ENCODE results near the gene ZNRF4.
"Not testable (repeated sequence)": the region's sequence is repeated elsewhere in the genome, so short reads cannot be mapped to it uniquely, and the experiment has no call there.

The ZNRF4 gene

GRCh38 chr19:5478241-5478924 is 23.2 kb downstream of the ZNRF4 start:
- DNase-seq, result no peak

DNA sequence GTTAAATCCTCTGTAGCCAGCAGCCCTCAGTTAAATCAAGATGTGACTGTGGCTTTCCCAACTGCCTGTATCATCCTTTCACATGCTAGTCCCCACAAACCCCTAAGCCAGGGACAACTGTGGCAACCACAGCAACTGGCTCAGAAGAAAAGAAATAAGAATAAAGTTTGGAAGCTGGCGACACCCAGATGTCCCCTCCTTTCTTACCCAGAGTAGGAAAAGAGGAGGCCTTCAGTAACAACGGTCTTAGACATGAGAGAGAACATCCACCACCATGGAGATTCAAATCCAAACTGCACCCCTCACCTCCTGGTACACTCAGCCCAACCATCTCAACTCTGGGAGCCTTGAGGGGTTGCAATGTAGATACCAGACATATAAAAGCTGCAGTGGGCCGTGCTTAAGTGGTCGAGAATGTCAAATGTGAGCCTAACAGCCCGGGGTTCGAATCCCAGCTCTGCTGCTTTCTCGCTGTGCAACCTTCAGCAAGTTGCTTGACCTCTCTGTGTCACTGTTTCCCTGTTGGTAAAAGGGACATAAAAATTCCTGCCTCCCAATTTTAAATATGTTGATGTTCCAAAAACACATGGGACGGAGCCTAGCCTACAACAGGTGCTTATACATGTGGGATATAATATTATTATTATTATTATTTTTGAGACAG is 23.8 kb downstream of the ZNRF4 start:
- no peak for DNase-seq

GRCh38 chr19:5479958-5480357 is 24.7 kb downstream of the ZNRF4 start:
- no peak for DNase-seq

DNA sequence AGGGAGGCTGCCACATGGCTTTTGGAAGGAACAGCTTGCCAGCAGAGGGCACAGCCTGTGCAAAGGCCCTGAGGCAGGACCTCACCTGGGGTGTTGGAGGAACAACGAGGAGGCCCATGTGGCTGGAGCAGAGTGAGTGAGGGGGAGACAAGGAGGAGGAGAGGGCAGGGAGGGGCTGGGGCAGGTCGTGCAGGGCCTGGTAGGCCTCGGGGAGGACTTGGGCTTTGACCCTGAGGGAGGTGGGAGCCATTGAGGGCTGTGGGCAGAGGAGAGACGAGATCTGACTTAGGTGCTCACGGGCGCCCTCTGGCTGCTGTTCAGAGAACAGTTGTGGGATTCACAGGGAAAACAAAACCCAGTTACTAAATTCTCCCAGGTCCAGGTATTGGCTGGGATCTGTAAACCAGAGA is 25.2 kb downstream of the ZNRF4 start:
- DNase-seq, result peak; percentile 21

GRCh38 chr19:5481957-5482356 is 26.7 kb downstream of the ZNRF4 start:
- DNase-seq, result no peak

GRCh38 chr19:5484398-5485285 is 29.4 kb downstream of the ZNRF4 start:
- no peak for DNase-seq

- no peak for DNase-seq
Observed at GRCh38 chr19:5485286-5485636, 30.0 kb downstream of the ZNRF4 start.

GRCh38 chr19:5485658-5486057 is 30.4 kb downstream of the ZNRF4 start:
- DNase-seq, result not testable (repeated sequence)

- no peak for DNase-seq
Observed at GRCh38 chr19:5487222-5487621, 32.0 kb downstream of the ZNRF4 start.

- no peak for DNase-seq
Observed at GRCh38 chr19:5489551-5489950, 34.3 kb downstream of the ZNRF4 start.

DNA sequence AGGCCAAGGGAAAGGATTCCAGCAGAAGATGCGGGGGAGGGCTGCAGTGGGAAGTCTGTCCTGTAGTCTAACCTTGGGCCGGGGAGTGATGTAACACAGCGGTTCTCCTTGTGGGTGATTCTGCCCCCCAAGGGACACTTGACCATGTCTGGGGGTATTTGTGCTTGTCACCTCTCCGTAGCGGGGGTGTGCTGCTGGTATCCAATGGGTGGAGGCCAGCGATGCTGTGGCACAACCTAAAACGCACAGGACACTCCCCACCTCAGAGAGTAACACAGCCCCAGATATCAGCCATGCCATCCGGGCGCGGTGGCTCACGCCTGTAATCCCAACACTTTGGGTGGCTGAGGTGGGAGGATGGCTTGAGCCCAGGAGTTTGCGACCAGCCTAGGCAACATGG is 36.3 kb downstream of the ZNRF4 start:
- DNase-seq, result no peak

DNA sequence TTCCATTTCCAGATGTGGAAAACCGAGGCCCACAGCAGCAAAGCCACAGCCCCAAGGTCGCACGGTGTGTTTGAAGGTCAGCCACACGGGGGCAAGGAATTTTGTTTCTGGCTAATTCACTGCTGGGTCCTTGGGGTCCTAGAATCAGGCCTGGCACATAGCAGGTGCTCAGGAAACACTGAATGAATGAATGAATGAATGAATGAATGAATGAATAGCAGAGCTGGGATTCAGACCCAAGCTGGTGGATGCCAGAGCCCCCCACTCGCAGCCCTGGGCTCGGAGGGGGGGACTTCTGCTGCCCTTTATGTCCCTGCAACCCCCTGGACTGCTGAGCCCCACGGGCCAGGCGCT is 37.0 kb downstream of the ZNRF4 start:
- DNase-seq, result no peak

GRCh38 chr19:5492635-5493409 is 37.6 kb downstream of the ZNRF4 start:
- DNase-seq, result no peak

DNA sequence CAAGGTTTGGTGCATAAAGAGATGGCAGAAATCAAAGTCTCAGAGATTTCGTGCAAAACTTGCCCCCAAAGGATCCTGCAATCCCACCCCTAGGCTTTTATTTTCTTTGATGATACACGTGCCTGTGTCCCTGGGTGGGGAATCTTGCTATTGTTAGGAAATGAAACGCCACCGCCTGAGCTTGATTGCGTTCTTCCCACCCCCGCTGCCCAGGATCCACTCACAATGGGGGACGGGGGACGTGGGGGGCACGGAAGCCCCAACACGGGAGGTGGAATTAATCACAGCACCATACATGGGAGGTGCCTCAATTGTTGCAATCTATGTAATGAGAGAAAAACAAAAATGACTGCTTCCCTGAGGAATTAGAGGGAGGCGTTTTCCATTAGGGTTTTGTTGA is 39.6 kb downstream of the ZNRF4 start:
- no peak for DNase-seq

GRCh38 chr19:5495792-5496191 is 40.6 kb downstream of the ZNRF4 start:
- DNase-seq, result no peak

GRCh38 chr19:5497297-5497696 is 42.1 kb downstream of the ZNRF4 start:
- no peak for DNase-seq

GRCh38 chr19:5498830-5499550 is 43.8 kb downstream of the ZNRF4 start:
- DNase-seq, result no peak

DNA sequence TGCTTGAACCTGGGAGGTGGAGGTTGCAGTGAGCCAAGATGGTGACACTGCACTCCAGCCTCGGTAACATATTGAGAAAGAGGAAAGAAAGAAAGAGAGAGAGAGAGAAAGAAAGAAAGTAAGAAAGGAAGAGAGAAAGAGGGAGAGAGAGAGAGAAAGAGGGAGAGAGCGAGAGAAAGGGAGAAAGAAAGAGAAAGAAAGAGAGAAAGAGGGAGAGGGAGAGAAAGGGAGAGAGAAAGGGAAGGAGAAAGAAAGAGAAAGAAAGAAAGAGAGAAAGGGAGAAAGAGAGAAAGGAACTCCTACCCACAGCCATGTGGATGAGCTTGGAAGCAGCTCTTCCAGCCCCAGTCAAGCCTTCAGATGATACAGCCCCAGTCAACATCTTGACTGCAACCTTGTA is 46.7 kb downstream of the ZNRF4 start:
- DNase-seq, result no peak

- DNase-seq, result no peak
Observed at GRCh38 chr19:5503598-5503997, 48.4 kb downstream of the ZNRF4 start.

DNA sequence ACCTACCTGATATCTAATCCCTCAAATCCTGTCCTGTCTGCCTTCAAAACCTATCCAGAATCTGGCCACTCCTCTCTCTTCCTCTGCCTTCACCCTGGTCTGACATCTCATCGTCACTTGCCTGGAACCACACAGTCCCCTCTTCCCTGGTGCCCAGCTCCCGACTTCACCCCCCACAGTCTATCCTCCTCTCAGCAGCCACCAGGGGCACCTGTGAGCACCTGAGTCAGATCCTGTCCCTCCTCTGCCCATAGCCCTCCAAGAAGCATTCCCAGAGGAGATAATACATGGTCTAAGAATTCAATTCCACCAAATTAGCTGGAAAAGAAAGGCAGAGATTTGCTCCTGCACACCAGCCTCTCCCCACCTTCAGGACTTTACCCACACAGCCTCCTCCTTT is 48.9 kb downstream of the ZNRF4 start:
- no peak for DNase-seq
